ENCODE measurements around the gene FSTL5.
A peak's percentile ranks its signal among the peaks of the same experiment; 100 is the strongest.

Gene FSTL5

DNA sequence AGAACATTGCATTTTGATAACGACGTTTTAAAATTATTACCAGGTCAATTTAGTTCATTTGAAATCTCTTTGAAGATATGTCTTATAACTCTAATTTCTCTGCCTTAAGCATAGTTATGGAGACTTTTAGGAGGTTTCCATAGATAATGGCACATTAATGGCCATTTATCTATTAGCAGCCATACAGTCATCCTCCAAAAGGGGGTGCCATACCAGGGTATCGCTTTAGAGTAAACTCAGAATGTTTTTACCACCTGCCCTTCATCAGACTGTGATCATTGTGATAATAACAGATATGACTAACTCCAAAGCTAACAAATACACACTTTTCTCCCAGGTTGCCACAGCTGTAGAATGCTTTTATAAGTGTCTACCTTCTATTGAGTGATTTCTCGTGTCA lies 461.5 kb downstream of the FSTL5 start:
- DNase-seq, result no peak

DNA sequence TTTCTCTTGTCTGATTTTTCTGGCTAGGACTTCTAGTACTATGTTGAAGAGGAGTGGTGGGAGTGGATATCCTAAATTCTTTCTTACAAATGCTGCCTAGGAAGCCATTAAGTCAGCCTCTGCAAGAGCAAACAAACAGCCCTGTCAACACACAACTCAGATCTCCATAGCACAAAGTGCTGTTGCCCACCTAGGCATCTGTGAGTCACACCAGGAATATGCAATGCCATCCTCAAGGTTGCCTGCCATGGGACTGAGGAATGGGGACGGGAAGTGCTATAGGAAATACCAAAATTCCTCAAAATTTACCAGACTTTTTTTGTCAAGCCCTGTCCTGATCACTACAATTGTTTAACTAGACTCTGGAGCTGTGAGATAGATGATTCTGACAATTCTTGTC lies 466.9 kb downstream of the FSTL5 start:
- DNase-seq, result no peak

DNA sequence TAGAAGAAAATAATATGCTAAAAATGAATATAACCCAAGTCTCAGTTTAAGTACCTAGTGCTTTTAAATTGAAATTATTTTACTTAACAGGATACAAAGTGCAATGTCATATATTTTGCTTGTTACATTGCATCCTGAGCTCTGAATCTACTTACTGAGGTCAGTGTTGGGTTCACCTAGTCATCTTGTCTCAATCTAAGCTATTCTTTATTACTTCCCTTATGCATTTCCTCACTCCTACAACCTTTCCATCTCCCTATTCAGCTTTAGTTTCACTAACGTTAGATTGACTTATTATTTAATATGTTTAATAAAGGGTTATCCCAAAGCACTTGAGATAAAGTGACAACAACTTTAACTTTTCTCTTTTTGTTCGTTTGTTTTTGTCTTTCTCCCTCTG lies 483.7 kb downstream of the FSTL5 start:
- peak; percentile 6 for DNase-seq

DNA sequence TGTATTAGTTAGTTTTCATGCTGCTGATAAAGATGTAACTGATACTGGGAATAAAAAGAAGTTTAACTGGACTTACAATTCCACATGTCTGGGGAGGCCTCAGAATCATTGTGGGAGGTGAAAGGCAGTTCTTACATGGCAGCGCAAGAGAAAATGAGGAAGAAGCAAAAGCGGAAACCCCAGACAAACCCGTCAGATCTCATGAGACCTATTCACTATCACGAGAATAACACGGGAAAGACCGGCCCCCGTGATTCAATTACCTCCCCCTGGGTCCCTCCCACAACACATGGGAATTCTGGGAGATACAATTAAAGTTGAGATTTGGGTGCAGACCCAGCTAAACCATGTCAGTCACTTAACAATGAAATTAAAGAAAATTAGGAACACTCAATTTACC lies 499.1 kb downstream of the FSTL5 start:
- DNase-seq, result no peak

DNA sequence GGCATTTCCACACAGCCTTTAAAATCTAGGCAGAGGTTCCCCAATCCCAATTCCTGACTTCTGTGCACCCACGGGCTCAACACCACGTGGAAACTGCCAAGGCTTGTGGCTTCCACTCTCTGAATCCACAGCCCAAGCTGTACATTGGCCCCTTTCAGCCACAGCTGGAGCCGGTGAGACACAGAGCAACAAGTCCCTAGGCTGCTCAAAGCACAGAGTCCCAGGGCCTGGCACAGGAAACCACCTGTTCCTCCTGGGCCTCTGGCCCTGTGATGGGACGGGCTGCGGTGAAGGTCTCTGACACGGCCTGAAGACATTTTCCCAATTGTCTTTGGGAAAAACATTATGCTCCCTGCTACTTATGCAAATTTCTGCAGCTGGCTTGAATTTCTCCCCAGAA lies 500.0 kb downstream of the FSTL5 start:
- no peak for DNase-seq

DNA sequence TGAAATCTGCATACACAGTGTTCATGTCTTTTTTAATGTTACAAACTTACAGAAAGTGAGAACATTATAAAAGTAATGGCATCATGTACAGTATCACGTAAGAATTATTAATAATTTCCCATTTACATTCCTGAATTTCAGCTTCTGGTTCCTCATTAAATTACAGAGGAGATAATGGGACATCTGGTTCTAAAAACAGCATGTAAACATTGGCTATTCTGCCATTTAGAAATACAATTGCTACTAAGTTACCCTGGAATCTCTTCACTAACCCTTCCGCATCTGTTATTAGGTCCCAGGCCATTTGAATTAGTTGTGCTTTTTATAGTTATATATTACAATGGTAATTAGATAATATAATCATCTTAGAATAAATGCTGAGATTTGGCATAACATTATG lies 505.1 kb downstream of the FSTL5 start:
- DNase-seq, result no peak

DNA sequence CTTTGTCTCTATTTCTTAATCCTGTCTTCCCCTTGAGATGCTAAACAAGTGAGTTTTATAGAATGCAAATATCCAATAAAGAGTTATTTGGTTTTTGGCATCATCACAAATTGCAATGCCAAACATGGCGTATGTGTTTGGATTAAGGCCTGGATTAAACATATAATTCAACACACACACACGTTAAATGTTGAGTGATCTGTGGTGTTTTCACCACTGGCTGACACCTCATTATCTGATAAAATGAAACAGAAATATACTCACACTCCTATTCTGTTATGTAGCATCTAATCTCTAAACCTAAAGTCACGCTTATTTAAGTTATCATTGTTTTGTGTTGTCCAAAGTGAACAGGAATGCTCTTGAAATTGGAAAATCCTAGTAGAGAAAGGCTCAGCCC lies 506.2 kb downstream of the FSTL5 start:
- DNase-seq, result no peak

DNA sequence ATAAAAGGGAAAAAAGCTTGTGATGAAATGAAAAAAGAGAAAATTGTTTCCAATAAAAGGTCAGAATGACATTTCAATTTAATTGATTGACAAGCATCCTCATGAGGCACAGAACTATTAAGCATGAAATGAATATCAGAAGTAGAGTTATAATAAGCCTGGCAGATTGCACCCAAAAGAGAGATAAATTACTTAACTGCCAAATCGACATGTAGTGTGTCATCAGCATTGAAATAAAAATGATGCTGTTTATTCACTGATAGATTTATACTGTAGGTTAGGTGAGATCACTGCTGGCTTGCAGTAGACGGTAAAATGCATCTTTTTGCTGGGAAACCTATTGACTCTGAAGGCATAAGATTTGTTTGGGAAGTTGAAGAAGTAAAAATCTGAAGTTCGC lies 507.2 kb downstream of the FSTL5 start:
- no peak for DNase-seq

DNA sequence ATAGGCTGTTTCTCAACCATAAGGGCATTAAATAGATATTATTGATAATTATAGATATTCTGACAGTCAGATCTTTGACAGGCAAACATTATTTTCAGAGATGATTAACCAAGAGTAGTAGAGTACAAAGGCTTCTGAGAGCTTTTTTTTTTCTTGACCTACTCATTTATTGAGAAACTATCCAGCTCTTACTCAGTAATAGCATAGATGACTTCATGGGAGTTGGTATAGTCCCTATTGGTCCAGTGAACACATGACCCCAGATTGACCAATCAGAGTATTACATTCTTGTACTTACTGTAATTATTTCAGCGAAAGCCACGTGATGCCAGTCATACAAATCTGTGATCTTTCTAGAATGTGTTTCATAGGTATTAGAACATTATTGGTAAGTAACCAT lies 508.7 kb downstream of the FSTL5 start:
- no peak for DNase-seq

DNA sequence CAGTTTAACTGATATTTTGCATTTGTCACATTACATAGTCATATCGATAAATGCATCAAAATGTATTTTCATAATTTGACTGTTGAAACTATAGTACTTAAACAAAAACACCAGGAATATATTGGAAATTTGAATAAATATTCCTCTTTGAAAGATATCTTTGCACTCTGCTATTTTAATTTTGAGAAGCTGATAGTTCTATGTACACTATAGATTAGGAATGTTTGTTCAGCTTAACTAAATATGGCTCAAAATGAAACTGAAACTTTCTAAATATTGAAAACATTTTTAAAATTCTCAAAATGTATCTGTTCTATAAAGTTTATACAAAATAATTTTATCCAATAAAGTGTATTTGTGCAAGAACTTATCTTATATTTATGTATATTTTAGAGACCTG lies 510.1 kb downstream of the FSTL5 start:
- DNase-seq, result no peak

DNA sequence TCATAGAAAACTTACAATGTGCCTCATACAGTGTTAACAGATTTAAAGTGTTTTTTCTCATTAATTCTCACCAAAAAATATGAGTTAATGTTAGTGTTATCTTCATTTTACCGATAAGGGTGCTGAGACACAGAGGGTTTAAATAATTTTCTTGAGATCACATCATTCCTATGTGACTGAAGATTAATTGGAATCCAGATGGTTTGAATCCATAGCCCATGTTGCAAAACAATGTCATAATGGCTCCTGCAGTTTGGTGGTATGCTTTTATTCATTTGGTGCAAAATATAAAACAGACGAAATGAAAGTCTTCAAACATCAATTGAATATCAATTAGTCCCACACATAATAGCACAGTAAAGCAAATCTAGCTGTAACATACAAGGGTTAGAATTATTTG lies 512.2 kb downstream of the FSTL5 start:
- no peak for DNase-seq

DNA sequence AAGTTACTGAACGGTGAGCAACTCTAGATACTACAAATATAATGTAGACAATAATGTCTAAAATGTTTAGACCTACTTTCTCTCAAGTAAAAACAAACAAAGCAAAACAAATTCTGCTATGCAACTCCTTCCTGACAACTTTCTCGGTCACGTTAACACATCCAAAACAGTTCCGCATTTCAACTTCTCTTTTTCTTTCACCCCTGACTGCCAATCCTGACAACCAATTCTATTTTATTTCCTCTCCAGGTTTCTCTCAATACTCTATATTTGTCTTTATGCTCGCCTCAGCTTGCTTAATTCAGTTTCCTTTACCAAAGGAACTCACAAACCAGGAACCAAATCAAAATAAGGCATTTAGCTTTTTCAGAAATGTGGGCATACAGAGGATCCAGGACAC lies 513.0 kb downstream of the FSTL5 start:
- no peak for DNase-seq

DNA sequence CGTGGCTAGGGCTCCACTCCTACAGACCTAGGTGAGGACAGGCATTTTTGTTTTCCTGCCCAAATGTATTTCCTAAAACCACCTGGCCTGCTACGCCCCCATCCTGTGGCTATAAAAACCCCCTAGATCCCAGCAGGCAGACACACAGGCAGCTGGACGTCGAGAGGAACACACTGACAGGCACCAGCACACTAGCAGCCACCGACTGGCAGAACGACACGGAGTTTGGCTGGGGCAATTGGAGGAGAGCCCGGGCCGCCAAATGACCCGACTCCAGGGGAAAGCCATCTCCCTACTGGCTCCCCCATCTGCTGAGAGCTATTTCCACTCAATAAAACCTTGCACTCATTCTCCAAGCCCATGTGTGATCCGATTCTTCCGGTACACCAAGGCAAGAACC lies 516.0 kb downstream of the FSTL5 start:
- no peak for DNase-seq

DNA sequence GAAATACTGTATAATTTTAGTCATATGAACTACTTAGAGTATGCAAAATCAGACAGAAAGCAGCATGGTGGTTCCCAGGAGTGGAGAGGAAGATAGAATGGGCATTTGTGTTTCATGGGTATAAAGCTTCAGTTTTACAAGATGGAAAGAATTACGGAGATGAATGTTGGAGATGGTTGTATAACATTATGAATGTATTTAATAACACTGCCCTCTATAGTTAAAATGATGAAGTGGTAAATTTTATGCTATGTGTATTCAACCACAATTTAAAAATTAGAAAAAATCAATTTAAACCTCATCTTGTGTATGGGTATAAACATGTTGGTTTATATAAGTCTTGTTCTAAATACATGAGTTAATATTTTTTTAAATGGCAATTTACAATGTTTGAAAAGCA lies 521.1 kb downstream of the FSTL5 start:
- no peak for DNase-seq

DNA sequence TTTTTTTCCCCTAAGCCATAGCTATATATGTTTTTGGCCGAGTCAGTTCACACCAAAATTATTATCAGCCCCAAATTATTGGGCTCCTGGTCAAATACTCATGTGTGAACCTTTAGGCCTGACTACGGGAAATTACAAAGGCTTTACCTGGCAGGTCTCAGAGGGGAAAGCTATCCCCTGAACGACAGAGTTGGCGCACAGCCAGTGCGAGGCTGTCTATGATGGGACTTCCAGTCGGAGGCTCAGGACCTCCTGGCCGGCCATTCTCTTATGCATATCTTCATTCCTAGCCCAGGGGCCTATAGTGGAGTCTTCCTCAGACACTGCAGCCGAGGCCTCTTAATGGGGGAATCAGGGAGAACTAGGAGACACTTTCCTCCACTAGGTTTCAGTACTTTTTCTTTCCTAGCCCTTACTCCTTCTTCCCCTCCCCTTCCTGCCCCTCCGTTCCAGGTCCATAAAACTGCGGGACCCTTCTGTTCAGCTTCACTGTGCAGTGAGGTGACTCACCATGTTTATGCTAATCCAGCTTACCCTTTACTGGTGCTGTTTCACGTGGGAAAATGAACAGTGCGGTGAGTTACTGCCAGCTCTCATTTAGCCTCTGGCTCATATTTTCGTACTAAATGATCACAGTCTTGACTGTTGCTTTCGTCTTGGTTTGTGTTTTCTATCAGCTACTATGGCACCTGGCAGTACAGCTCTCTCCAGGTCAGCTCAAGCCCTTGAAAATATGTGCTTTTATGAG lies 533.9 kb downstream of the FSTL5 start:
- no peak for DNase-seq

DNA sequence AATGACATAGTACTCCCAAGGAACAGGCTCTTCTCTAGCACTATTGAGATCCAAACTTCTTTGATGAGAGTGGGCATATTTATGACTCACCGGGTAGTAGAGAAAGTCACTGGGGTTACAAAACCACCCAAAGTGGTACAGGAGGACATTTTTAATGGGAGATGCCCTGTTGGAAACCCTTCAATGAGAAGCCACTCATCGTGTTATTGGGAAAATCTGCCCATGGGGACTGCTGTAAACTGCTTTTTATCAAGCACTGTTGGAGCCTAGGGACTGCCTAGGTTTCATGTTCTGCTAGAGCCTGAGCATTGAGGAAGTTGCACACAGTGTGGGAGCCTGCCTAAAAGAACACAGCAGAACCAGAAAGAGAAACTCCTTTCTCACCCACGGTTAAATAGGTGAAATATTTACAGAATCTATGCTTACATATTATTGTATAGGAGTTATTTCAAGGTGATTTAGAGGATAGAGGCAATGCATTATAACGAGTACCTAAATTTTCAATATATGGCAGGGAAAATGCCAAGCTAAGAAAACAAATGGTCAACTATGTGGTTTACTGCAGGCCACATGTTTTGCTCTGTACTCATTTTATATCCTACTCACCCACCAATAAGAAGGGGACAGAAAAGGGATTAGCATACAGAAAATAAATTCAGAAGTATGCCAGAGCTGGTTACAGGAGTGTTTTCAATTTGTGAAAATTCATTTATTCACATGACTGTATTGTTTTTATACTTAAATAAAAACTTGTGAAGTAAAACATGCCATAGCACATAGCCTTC lies 559.1 kb downstream of the FSTL5 start:
- no peak for DNase-seq

DNA sequence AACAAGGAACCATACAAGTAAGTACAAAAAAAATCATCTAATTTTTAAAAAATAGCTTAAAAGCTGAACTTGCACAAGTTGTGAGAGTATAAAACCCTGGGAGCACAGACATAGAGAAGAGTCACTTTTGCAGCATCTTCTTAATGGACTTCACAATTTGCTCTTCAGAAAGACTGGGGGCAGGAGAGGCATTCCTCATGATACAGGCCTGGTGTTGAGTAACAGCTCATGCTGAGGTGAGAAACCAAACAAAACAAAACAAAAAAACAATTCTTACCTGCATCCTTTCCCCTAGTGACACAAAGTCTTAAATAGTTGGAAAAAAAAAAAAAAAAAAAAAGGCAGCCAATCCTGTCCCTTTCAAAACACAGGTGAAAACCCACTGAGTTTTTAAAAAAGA lies 562.8 kb downstream of the FSTL5 start:
- no peak for DNase-seq

DNA sequence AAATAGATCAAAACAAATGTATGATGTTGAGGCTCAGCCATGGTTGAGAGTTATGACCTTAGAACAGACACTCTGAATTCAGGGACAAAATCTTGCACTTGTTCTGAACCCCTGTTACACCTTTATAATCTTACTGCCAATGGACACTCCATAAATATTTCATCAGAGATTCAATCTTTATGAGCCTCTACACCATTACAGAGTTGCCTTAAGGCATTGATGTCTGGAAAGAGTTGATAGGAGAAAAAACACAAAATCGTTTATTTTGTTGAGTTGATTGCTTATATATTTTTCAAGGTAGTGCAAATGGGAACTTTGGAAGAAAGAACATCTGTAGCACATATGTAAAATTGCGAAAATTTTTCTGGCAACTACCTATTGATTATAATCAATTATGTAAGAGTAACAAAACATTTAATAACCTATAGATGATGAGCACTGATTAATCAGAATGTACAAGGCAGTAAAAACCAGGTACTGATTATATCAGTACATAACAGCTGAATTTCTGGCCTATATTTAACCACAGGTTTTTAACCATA lies 568.5 kb downstream of the FSTL5 start:
- no peak for DNase-seq

DNA sequence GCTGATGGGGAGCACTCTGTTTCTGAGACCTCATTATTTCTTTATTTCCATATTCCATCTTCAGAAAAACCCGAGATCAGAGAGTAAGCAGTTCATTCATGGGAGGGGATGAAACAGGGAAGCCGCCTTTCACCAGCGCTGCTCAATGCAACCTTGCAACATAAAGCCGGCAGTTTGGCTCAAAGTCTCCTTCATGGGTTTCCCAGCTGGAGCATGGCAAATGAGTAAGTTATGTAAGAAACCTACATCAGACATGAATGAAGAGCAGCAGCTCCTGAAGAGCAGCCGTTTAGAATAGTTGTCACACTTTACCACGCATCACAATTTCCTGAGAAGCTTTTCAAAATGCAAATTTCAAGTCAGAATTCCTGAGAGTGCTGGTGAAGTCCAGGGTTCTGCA lies 578.8 kb downstream of the FSTL5 start:
- DNase-seq, result no peak

DNA sequence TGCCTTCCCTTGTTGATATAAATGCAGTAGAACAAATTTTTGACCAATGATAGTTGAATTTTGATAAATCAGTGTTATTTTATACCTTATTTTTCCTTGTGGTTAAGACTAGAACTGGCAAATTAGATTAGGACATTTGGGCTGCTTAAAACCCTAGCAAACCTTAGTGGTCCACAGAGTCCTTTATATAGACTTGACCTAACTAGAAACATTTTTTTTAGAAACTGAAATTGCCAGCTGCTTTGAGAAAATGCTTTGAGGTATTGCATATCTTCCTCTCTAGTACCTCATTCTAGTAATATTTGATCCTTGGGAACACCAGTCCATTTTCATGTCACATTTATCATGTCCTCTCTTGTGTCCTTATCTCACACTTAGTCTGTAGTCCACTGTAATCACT lies 580.3 kb downstream of the FSTL5 start:
- no peak for DNase-seq

DNA sequence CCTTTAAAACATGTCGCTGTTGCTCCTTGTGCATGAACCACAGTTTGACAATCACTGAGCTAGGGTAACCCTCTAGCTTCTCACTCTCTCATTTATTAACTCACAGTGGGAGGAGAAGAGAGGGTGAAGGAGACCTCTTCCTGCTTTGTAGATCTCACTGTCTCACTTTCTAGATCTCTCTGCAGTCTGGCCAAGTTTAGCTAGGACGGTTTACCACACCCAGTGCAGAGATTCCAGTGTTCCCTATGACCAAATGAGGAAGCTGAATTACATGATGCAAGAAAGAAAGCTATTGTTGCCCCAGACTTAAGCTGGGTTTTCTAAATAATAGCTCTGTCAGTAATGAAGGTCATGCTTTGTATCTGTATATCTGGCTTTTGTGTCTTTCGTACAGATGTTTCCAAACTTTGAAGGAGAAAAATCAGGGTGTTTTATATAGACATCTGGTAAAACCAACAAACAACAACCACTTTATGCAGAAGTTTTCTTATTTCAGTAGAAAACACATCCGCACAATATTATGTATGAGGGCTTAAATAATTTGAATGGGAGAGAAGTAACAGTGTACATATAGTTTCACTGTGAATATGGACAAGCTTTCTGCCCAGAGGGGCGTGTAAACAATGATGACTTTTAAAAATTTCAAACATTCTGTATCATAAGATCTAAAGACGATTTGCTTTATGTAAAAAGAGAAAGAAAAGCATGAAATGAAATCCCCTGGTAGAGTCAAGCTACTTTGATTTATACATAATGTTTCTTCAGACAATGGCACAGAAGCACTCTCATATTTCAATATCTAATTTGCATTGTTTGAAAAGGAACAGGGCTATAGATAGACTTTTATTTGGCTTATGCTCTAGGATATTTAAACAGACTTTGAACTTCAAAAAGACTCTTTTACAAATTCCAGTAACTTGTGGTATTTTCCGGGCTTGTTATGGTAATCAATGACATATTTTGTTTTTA lies 582.3 kb downstream of the FSTL5 start:
- DNase-seq, result no peak

DNA sequence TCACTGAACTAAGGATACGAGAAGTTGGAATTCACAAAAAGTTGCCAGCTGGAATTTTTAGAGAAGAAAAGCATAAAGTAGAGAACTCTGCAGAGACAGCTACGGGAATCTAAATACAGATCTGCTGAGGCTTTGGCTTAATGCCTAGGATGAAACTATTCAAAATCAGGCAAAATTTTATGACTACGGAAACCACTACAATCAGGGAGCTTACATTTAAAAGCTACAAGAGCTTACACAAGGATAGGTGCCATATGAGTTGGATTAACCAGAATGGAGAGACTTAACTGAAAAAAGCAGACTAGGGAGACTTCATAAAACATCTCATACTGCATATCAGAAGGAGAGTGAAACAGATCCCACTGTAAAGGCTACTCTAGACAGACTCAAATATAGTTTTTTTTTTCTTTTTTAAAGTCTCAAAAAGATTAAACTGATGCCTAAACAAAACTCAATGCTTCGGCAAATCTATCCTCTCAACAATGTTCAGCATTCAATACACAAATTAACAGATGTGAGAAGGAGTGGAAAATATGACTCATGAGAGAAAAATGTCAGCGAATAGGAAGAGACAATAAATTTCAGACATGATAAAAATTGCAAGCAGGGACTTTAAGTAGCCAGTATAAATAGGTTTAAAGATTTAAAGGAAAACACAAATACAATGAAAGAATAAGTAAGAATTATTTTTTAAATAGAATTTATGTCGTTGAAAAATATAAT lies 586.1 kb downstream of the FSTL5 start:
- DNase-seq, result peak; percentile 85

DNA sequence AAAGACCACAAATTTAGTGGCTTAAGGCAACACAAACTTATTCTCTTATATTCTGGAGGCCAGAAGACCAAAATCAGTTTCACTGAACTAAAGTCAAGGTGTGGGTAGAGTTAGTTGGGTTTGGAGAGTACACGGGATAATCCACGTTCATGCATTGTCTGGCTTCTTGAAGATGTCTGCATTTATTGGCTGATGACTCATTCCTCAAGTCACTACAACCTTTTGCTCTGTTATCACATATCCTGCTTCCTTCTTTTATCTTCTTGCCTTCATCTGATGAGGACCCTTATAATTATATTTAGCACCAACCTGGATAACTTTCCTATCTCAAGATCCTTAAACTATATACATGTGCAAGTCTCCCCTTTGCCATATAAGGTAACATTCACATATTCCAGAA lies 590.0 kb downstream of the FSTL5 start:
- no peak for DNase-seq
